ENCODE measurements around the gene SFT2D1. TPM values are rescaled to one million over a fixed set of nuclear protein-coding genes. Genes with fewer than 3 reads are reported as not detected.

SFT2D1 gene
- total RNA-seq, 2 donors from 2014 or later: 40.1 to 43.8 TPM

- Mint-ChIP-seq H3K27ac (no peak overlapping the region), H3K4me3 (no peak overlapping the region), H3K36me3 (ENCODE audit: low read depth) (no peaks in the 10 kb centered on the region), H3K27me3 (peaks cover 32% of the 10 kb centered on the region), H3K4me1 (no peaks in the 10 kb centered on the region), H3K9me3 (no peaks in the 10 kb centered on the region)
- no peak for ATAC-seq (replicated peaks)
These were observed 48.4 kb downstream of the SFT2D1 start for GRCh38 chr6:166293731-166294584.

- Mint-ChIP-seq H3K27ac (no peak overlapping the region), H3K27me3 (peaks cover 23% of the 10 kb centered on the region), H3K36me3 (ENCODE audit: low read depth) (no peaks in the 10 kb centered on the region), H3K4me3 (no peak overlapping the region), H3K9me3 (no peaks in the 10 kb centered on the region), H3K4me1 (no peaks in the 10 kb centered on the region)
- ATAC-seq (replicated peaks): peak; percentile 77
These were observed 52.9 kb downstream of the SFT2D1 start for GRCh38 chr6:166289207-166290060.

- ATAC-seq (replicated peaks): peak; percentile 37
These were observed 55.5 kb downstream of the SFT2D1 start for GRCh38 chr6:166286839-166287271.

GRCh38 chr6:166285233-166285632 lies 57.1 kb downstream of the SFT2D1 start:
- Mint-ChIP-seq H3K36me3 (ENCODE audit: low read depth) (no peaks in the 10 kb centered on the region), H3K9me3 (no peaks in the 10 kb centered on the region), H3K27me3 (peaks cover 16% of the 10 kb centered on the region), H3K4me3 (no peak overlapping the region), H3K27ac (no peak overlapping the region), H3K4me1 (no peaks in the 10 kb centered on the region)
- ATAC-seq (replicated peaks): no peak

More at GRCh38 chr6:166286839-166287271, 55.5 kb downstream of the SFT2D1 start:
- H3K36me3 Mint-ChIP-seq (ENCODE audit: low read depth): no peaks in the 10 kb centered on the region
- no peak overlapping the region for H3K27ac Mint-ChIP-seq
- no peak overlapping the region for H3K4me3 Mint-ChIP-seq
- no peaks in the 10 kb centered on the region for H3K4me1 Mint-ChIP-seq
- H3K9me3 Mint-ChIP-seq: no peaks in the 10 kb centered on the region
- H3K27me3 Mint-ChIP-seq: peaks cover 23% of the 10 kb centered on the region

GRCh38 chr6:166284640-166285039 lies 57.7 kb downstream of the SFT2D1 start:
- no peak for ATAC-seq (replicated peaks)
- H3K27ac Mint-ChIP-seq: no peak overlapping the region
- no peaks in the 10 kb centered on the region for H3K4me1 Mint-ChIP-seq
- no peaks in the 10 kb centered on the region for H3K36me3 Mint-ChIP-seq (ENCODE audit: low read depth)
- H3K27me3 Mint-ChIP-seq: peaks cover 14% of the 10 kb centered on the region
- H3K9me3 Mint-ChIP-seq: no peaks in the 10 kb centered on the region
- H3K4me3 Mint-ChIP-seq: no peak overlapping the region

- no peak overlapping the region for H3K4me3 Mint-ChIP-seq
- no peak for ATAC-seq (replicated peaks)
- H3K36me3 Mint-ChIP-seq (ENCODE audit: low read depth): no peaks in the 10 kb centered on the region
- H3K27ac Mint-ChIP-seq: no peak overlapping the region
- peaks cover 12% of the 10 kb centered on the region for H3K27me3 Mint-ChIP-seq
- H3K9me3 Mint-ChIP-seq: no peaks in the 10 kb centered on the region
- H3K4me1 Mint-ChIP-seq: no peaks in the 10 kb centered on the region
These were observed 59.8 kb downstream of the SFT2D1 start for GRCh38 chr6:166282394-166283032.

GRCh38 chr6:166281104-166281503 lies 61.2 kb downstream of the SFT2D1 start:
- H3K27ac Mint-ChIP-seq: no peak overlapping the region

GRCh38 chr6:166279393-166279679 lies 63.0 kb downstream of the SFT2D1 start:
- Mint-ChIP-seq H3K27ac (no peak overlapping the region), H3K4me3 (no peak overlapping the region), H3K9me3 (no peaks in the 10 kb centered on the region), H3K36me3 (ENCODE audit: low read depth) (no peaks in the 10 kb centered on the region), H3K27me3 (peaks cover 5% of the 10 kb centered on the region), H3K4me1 (no peaks in the 10 kb centered on the region)
- no peak for ATAC-seq (replicated peaks)

More at GRCh38 chr6:166281104-166281503, 61.2 kb downstream of the SFT2D1 start:
- ATAC-seq (replicated peaks): no peak
- no peaks in the 10 kb centered on the region for H3K9me3 Mint-ChIP-seq
- H3K27me3 Mint-ChIP-seq: peaks cover 9% of the 10 kb centered on the region
- H3K36me3 Mint-ChIP-seq (ENCODE audit: low read depth): no peaks in the 10 kb centered on the region
- H3K4me3 Mint-ChIP-seq: no peak overlapping the region
- no peaks in the 10 kb centered on the region for H3K4me1 Mint-ChIP-seq

GRCh38 chr6:166278579-166279392 lies 63.6 kb downstream of the SFT2D1 start:
- no peak overlapping the region for H3K4me3 Mint-ChIP-seq
- H3K27me3 Mint-ChIP-seq: peaks cover 5% of the 10 kb centered on the region
- ATAC-seq (replicated peaks): no peak
- H3K9me3 Mint-ChIP-seq: no peaks in the 10 kb centered on the region
- no peaks in the 10 kb centered on the region for H3K36me3 Mint-ChIP-seq (ENCODE audit: low read depth)
- H3K4me1 Mint-ChIP-seq: no peaks in the 10 kb centered on the region
- no peak overlapping the region for H3K27ac Mint-ChIP-seq

- Mint-ChIP-seq H3K4me3 (no peak overlapping the region), H3K9me3 (no peaks in the 10 kb centered on the region), H3K4me1 (no peaks in the 10 kb centered on the region), H3K27ac (no peak overlapping the region), H3K36me3 (ENCODE audit: low read depth) (no peaks in the 10 kb centered on the region), H3K27me3 (peaks cover 5% of the 10 kb centered on the region)
- peak; percentile 69 for ATAC-seq (replicated peaks)
These were observed 64.3 kb downstream of the SFT2D1 start for GRCh38 chr6:166277892-166278578.

- no peak for ATAC-seq (replicated peaks)
- no peaks in the 10 kb centered on the region for H3K4me1 Mint-ChIP-seq
- H3K36me3 Mint-ChIP-seq (ENCODE audit: low read depth): no peaks in the 10 kb centered on the region
- H3K27me3 Mint-ChIP-seq: no peaks in the 10 kb centered on the region
- no peak overlapping the region for H3K4me3 Mint-ChIP-seq
- no peak overlapping the region for H3K27ac Mint-ChIP-seq
- no peaks in the 10 kb centered on the region for H3K9me3 Mint-ChIP-seq
These were observed 65.3 kb downstream of the SFT2D1 start for GRCh38 chr6:166277018-166277417.

- no peaks in the 10 kb centered on the region for H3K36me3 Mint-ChIP-seq (ENCODE audit: low read depth)
- H3K27me3 Mint-ChIP-seq: no peaks in the 10 kb centered on the region
- H3K4me3 Mint-ChIP-seq: no peak overlapping the region
- H3K9me3 Mint-ChIP-seq: no peaks in the 10 kb centered on the region
- no peak overlapping the region for H3K27ac Mint-ChIP-seq
- H3K4me1 Mint-ChIP-seq: no peaks in the 10 kb centered on the region
- ATAC-seq (replicated peaks): peak; percentile 72
These were observed 66.6 kb downstream of the SFT2D1 start for GRCh38 chr6:166275714-166276166.

- no peaks in the 10 kb centered on the region for H3K4me1 Mint-ChIP-seq
- no peak overlapping the region for H3K27ac Mint-ChIP-seq
- no peaks in the 10 kb centered on the region for H3K36me3 Mint-ChIP-seq (ENCODE audit: low read depth)
- no peak for ATAC-seq (replicated peaks)
- H3K27me3 Mint-ChIP-seq: peaks cover 2% of the 10 kb centered on the region
- no peaks in the 10 kb centered on the region for H3K9me3 Mint-ChIP-seq
- no peak overlapping the region for H3K4me3 Mint-ChIP-seq
These were observed 67.5 kb downstream of the SFT2D1 start for GRCh38 chr6:166274739-166275370.
